Aorta (tissue), 5 donors: ENCODE results near the gene MPRIP. TPM values are rescaled to one million over a fixed set of nuclear protein-coding genes. Genes with fewer than 3 reads are reported as not detected.

Source experiments
- ATAC-seq: fragments of 200-7000 bp; cut with Tn5 transposase; one replicate; pipeline ENCODE4 v1.9.1; 2022; ENCODE audit warnings: moderate library complexity; ENCODE audit not compliant: low FRiP score
- DNase-seq, 2 donors: peaks; one replicate each; pipeline ENCODE4 v3.0.0-alpha.2; 2020
- H3K27ac ChIP-seq, 2 donors: one replicate each; pipeline ENCODE4 v1.5.1; 2013; ENCODE audit warnings: low read length in 2 of 2, mild to moderate bottlenecking in 2 of 2, moderate library complexity in 2 of 2, control low read depth in 1 of 2, inconsistent platforms in 1 of 2, low read depth in 1 of 2
- H3K27me3 ChIP-seq, 2 donors: one replicate each; pipeline ENCODE4 v1.6.1; 2013; ENCODE audit warnings: control low read depth in 1 of 2, low read length in 1 of 2, mild to moderate bottlenecking in 1 of 2, moderate library complexity in 1 of 2; ENCODE audit not compliant: insufficient read depth in 2 of 2, control insufficient read depth in 1 of 2
- H3K36me3 ChIP-seq, 2 donors: one replicate each; pipeline ENCODE4 v1.6.1; 2013; ENCODE audit warnings: control low read depth in 1 of 2, low read length in 1 of 2, mild to moderate bottlenecking in 1 of 2; ENCODE audit not compliant: insufficient read depth in 2 of 2, control insufficient read depth in 1 of 2
- H3K4me1 ChIP-seq, 2 donors: one replicate each; pipeline ENCODE4 v1.6.1; 2013; ENCODE audit warnings: low read length in 2 of 2, control low read depth in 1 of 2, mild to moderate bottlenecking in 1 of 2, moderate library complexity in 1 of 2; ENCODE audit not compliant: insufficient read depth in 2 of 2, control insufficient read depth in 1 of 2
- H3K4me3 ChIP-seq, 2 donors: one replicate each; pipeline ENCODE4 v1.5.1; 2013; ENCODE audit warnings: low read length in 2 of 2, control low read depth in 1 of 2, mild to moderate bottlenecking in 1 of 2
- H3K9me3 ChIP-seq: one replicate; pipeline ENCODE4 v1.6.1; 2013; ENCODE audit warnings: mild to moderate bottlenecking, low read length; ENCODE audit not compliant: control insufficient read depth
- WGBS, 2 donors: extraction: QIAGEN DNeasy Blood & Tissue Kit; methylation state at CpG; one replicate each; pipeline ENCODE4 v1.1.7; 2013; 5-methylcytosine and 5-hydroxymethylcytosine counted together
- intact Hi-C, 2 donors: fragments of 100-400 bp; cut with DNase I; formaldehyde crosslinking; loops; one replicate each; pipeline versions ENCODE4 v1.14.2 to v1.15.0; 2022
- polyA plus RNA-seq, 2 donors: library from polyadenylated mRNA; stranded (reverse); fragments of 200-250 nt; gene quantifications; one replicate each; pipeline ENCODE4 v1.2.3, GENCODE V29; 2013
- total RNA-seq, 2 donors: library from RNA; stranded (reverse); fragmentation: NEBNext Ultra II Directional; extraction: Animal tissue kit (Norgen Biotek cat#: 25700); gene quantifications; one replicate each; pipeline ENCODE4 v1.2.1, GENCODE V29; 2021
- donor health status: healthy with polysubstance abuse.
- donor health status: Bipolar disorder and iron deficiency.
- donor health status: DM: no; HTN: no; CAD: no.
- donor health status: DM: no; HTN: no; CAD: no.
- donor health status: DM: yes; HTN: yes; CAD: no.

Gene MPRIP
- total and polyA plus RNA-seq, 4 donors: 97.8 to 519 (median 301) TPM

DNA sequence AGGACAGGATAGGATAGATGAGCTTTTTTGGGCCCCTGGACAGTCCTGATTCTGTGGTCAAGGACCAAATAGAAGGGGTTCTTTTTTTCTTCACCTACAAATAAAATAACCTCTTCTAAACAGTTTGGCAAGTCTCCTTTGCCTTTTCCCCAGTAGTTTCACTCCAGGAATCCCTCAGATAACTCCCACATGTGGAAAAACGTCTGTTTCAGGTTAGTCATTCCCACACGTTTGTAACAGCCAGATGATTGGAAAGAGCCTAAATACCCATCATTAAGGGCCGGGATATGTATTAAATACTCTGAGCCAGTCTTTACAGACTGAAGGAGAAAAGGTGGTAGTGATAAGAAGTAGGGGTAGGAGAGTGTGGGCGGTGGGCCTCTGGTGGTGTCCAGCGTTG, 105.6 kb downstream of the MPRIP start:
- intact Hi-C loops: no loop called here
- H3K27ac ChIP-seq: no peak overlapping the region
- H3K27me3 ChIP-seq: no peaks in the 10 kb centered on the region
- DNase-seq: no peak
- H3K9me3 ChIP-seq: no peaks in the 10 kb centered on the region
- no peak for ATAC-seq
- WGBS, 2 donors: 86 to 92% methylated on average over 5 of the region's 5 CpGs
- peaks cover 0 to 5% of the 10 kb centered on the region in 2 donors for H3K4me1 ChIP-seq
- H3K36me3 ChIP-seq: peaks cover 0 to 21% of the 10 kb centered on the region in 2 donors
- no peak overlapping the region for H3K4me3 ChIP-seq

- ATAC-seq (no peak), DNase-seq (no peak)
- Histone ChIP-seq H3K27ac (no peak overlapping the region), H3K27me3 (no peaks in the 10 kb centered on the region), H3K4me3 (no peak overlapping the region), H3K36me3 (peaks cover 0 to 17% of the 10 kb centered on the region in 2 donors), H3K4me1 (peaks cover 0 to 5% of the 10 kb centered on the region in 2 donors), H3K9me3 (no peaks in the 10 kb centered on the region)
- 92 to 94% methylated on average over 9 of the region's 9 CpGs for WGBS, 2 donors
- intact Hi-C loops: no loop called here
Measured at GRCh38 chr17:17149520-17150447, 107.5 kb downstream of the MPRIP start.

- Histone ChIP-seq H3K4me3 (no peak overlapping the region), H3K4me1 (peaks cover 0 to 5% of the 10 kb centered on the region in 2 donors), H3K27ac (no peak overlapping the region), H3K9me3 (no peaks in the 10 kb centered on the region), H3K27me3 (no peaks in the 10 kb centered on the region), H3K36me3 (peaks cover 0 to 14% of the 10 kb centered on the region in 2 donors)
- DNase-seq (no peak), ATAC-seq (no peak)
- intact Hi-C loops: no loop called here
- 98 to 100% methylated on average over 1 of the region's 1 CpG for WGBS, 2 donors
Measured at GRCh38 chr17:17150448-17150800, 108.2 kb downstream of the MPRIP start.

GRCh38 chr17:17151055-17151454, 108.8 kb downstream of the MPRIP start:
- H3K27ac ChIP-seq: peak overlapping the region; percentile 29 to 41
- intact Hi-C loops: no loop called here
- 81 to 89% methylated on average over 5 of the region's 5 CpGs for WGBS, 2 donors

GRCh38 chr17:17151541-17151940, 109.3 kb downstream of the MPRIP start:
- peak overlapping the region; percentile 29 to 41 for H3K27ac ChIP-seq
- H3K4me1 ChIP-seq: peaks cover 0 to 5% of the 10 kb centered on the region in 2 donors
- H3K9me3 ChIP-seq: no peaks in the 10 kb centered on the region
- no peak overlapping the region for H3K4me3 ChIP-seq
- no peaks in the 10 kb centered on the region for H3K27me3 ChIP-seq
- peaks cover 0 to 12% of the 10 kb centered on the region in 2 donors for H3K36me3 ChIP-seq
- 80 to 84% methylated on average over 3 of the region's 3 CpGs for WGBS, 2 donors
- intact Hi-C loops: no loop called here
- DNase-seq: no peak
- ATAC-seq: no peak

More at GRCh38 chr17:17151055-17151454, 108.8 kb downstream of the MPRIP start:
- DNase-seq (no peak), ATAC-seq (no peak)
- no peak overlapping the region for H3K4me3 ChIP-seq
- H3K36me3 ChIP-seq: peaks cover 0 to 15% of the 10 kb centered on the region in 2 donors
- H3K9me3 ChIP-seq: no peaks in the 10 kb centered on the region
- H3K4me1 ChIP-seq: peaks cover 0 to 5% of the 10 kb centered on the region in 2 donors
- no peaks in the 10 kb centered on the region for H3K27me3 ChIP-seq

DNA sequence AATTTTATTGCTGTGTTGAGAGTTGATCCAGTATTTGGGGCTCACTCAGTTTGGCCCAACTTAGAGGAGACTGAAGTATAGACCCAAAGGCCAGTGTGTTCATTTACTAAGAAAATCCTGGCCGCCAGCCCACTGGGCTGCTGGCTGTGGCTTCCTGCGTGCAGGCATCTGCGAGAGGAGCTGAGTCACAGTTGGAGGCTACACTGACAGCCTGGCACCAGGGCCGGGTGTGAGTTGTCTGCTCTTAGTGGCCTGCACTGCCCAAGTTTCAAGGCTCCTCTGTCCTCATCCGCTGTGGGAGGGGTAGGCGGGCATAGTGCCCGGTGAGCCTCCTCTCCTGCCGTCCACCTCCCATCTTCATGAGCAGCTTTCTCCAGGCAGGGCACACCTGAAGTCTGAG, 109.7 kb downstream of the MPRIP start:
- Histone ChIP-seq H3K4me1 (peaks cover 0 to 5% of the 10 kb centered on the region in 2 donors), H3K36me3 (peaks cover 0 to 12% of the 10 kb centered on the region in 2 donors), H3K9me3 (no peaks in the 10 kb centered on the region), H3K27me3 (no peaks in the 10 kb centered on the region), H3K27ac (peak overlapping the region in 1 of 2 donors; percentile 41), H3K4me3 (no peak overlapping the region)
- DNase-seq (peak; percentile 96 to 97), ATAC-seq (peak; percentile 92)
- intact Hi-C loops: loop anchor here in 1 of 2 donors (2.0 kb wide), 1 partner anchor 85 kb away; the partner anchor contains the start of gene FLCN
- 5 to 10% methylated on average over 8 of the region's 8 CpGs for WGBS, 2 donors

- intact Hi-C loops: loop anchor here in 1 of 2 donors (2.0 kb wide), 1 partner anchor 84 kb away; the partner anchor contains the start of gene FLCN
- no peak overlapping the region for H3K4me3 ChIP-seq
- ATAC-seq (peak; percentile 1), DNase-seq (no peak)
- H3K27me3 ChIP-seq: no peaks in the 10 kb centered on the region
- peak overlapping the region in 1 of 2 donors; percentile 2 for H3K27ac ChIP-seq
- no peaks in the 10 kb centered on the region for H3K9me3 ChIP-seq
- peaks cover 0 to 5% of the 10 kb centered on the region in 2 donors for H3K4me1 ChIP-seq
- 38 to 48% methylated on average over 4 of the region's 4 CpGs for WGBS, 2 donors
- peaks cover 0 to 13% of the 10 kb centered on the region in 2 donors for H3K36me3 ChIP-seq
Measured at GRCh38 chr17:17152385-17152784, 110.1 kb downstream of the MPRIP start.

DNA sequence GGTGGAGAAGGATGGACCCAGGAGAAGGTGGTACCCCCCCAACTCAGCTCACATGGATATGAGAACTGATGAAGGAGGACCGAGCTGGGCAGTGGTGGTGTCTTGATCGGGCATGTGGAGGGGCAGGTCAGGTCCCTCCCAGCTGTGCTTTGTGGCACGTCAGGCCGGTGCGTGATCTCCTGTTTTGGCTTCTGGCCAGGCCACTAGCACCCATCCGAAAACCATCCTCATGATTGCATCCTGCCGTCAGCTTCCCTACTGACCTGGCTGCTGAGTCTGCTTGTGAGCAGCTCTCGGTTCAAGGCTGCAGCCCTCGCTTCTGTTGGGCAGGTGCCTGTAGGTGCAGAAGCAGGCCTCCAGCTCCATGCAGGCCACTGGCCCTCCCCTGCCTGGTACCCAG, 110.8 kb downstream of the MPRIP start:
- no peak overlapping the region for H3K27ac ChIP-seq
- intact Hi-C loops: loop anchor here in 1 of 2 donors (2.0 kb wide), 1 partner anchor 84 kb away; the partner anchor contains the start of gene FLCN
- ATAC-seq (no peak), DNase-seq (no peak)
- no peaks in the 10 kb centered on the region for H3K9me3 ChIP-seq
- H3K4me1 ChIP-seq: peaks cover 0 to 5% of the 10 kb centered on the region in 2 donors
- no peaks in the 10 kb centered on the region for H3K27me3 ChIP-seq
- no peak overlapping the region for H3K4me3 ChIP-seq
- WGBS, 2 donors: 63 to 75% methylated on average over 9 of the region's 9 CpGs
- H3K36me3 ChIP-seq: peaks cover 0 to 12% of the 10 kb centered on the region in 2 donors
